ENCODE results near the gene ZEB2.

ZEB2 gene

GRCh38 chr2:144514616-144515091 is 5.3 kb downstream of the ZEB2 start:
- in situ Hi-C loops (cut with HindIII; ENCODE audit: low sequenced_read_pairs) = loop anchor here (5.0 kb wide), 1 partner anchor 102 kb away; no protein-coding TSS in a partner anchor

GRCh38 chr2:144513388-144514101 is 6.4 kb downstream of the ZEB2 start:
- in situ Hi-C loops (cut with HindIII; ENCODE audit: low sequenced_read_pairs) = no loop called here

GRCh38 chr2:144512891-144513351 is 7.0 kb downstream of the ZEB2 start:
- in situ Hi-C loops (cut with HindIII; ENCODE audit: low sequenced_read_pairs) = no loop called here

- in situ Hi-C loops (cut with HindIII; ENCODE audit: low sequenced_read_pairs) = no loop called here
Observed at GRCh38 chr2:144512470-144512869, 7.4 kb downstream of the ZEB2 start.

- in situ Hi-C loops (cut with HindIII; ENCODE audit: low sequenced_read_pairs) = no loop called here
Observed at GRCh38 chr2:144511937-144512336, 8.0 kb downstream of the ZEB2 start.

- in situ Hi-C loops (cut with HindIII; ENCODE audit: low sequenced_read_pairs) = no loop called here
Observed at GRCh38 chr2:144511226-144511810, 8.6 kb downstream of the ZEB2 start.

- in situ Hi-C loops (cut with HindIII; ENCODE audit: low sequenced_read_pairs) = no loop called here
Observed at GRCh38 chr2:144510294-144510991, 9.5 kb downstream of the ZEB2 start.

GRCh38 chr2:144509879-144510221 is 10.1 kb downstream of the ZEB2 start:
- in situ Hi-C loops (cut with HindIII; ENCODE audit: low sequenced_read_pairs) = no loop called here

- in situ Hi-C loops (cut with HindIII; ENCODE audit: low sequenced_read_pairs) = no loop called here
Observed at GRCh38 chr2:144509001-144509878, 10.7 kb downstream of the ZEB2 start.

GRCh38 chr2:144508172-144508851 is 11.6 kb downstream of the ZEB2 start:
- in situ Hi-C loops (cut with HindIII; ENCODE audit: low sequenced_read_pairs) = no loop called here

- in situ Hi-C loops (cut with HindIII; ENCODE audit: low sequenced_read_pairs) = no loop called here
Observed at GRCh38 chr2:144507441-144508171, 12.3 kb downstream of the ZEB2 start.

GRCh38 chr2:144505245-144505831 is 14.6 kb downstream of the ZEB2 start:
- in situ Hi-C loops (cut with HindIII; ENCODE audit: low sequenced_read_pairs) = no loop called here

- in situ Hi-C loops (cut with HindIII; ENCODE audit: low sequenced_read_pairs) = no loop called here
Observed at GRCh38 chr2:144504218-144504641, 15.7 kb downstream of the ZEB2 start.

- in situ Hi-C loops (cut with HindIII; ENCODE audit: low sequenced_read_pairs) = no loop called here
Observed at GRCh38 chr2:144503242-144503641, 16.7 kb downstream of the ZEB2 start.

GRCh38 chr2:144502369-144502768 is 17.6 kb downstream of the ZEB2 start:
- in situ Hi-C loops (cut with HindIII; ENCODE audit: low sequenced_read_pairs) = no loop called here

GRCh38 chr2:144501627-144502026 is 18.3 kb downstream of the ZEB2 start:
- in situ Hi-C loops (cut with HindIII; ENCODE audit: low sequenced_read_pairs) = no loop called here

- in situ Hi-C loops (cut with HindIII; ENCODE audit: low sequenced_read_pairs) = no loop called here
Observed at GRCh38 chr2:144501118-144501517, 18.8 kb downstream of the ZEB2 start.

- in situ Hi-C loops (cut with HindIII; ENCODE audit: low sequenced_read_pairs) = no loop called here
Observed at GRCh38 chr2:144500563-144500962, 19.4 kb downstream of the ZEB2 start.

GRCh38 chr2:144498277-144498676 is 21.6 kb downstream of the ZEB2 start:
- in situ Hi-C loops (cut with HindIII; ENCODE audit: low sequenced_read_pairs) = no loop called here

Data from endothelial cell of hepatic sinusoid (primary cell).